ENCODE results near the gene ZNF236.

ZNF236 gene

DNA sequence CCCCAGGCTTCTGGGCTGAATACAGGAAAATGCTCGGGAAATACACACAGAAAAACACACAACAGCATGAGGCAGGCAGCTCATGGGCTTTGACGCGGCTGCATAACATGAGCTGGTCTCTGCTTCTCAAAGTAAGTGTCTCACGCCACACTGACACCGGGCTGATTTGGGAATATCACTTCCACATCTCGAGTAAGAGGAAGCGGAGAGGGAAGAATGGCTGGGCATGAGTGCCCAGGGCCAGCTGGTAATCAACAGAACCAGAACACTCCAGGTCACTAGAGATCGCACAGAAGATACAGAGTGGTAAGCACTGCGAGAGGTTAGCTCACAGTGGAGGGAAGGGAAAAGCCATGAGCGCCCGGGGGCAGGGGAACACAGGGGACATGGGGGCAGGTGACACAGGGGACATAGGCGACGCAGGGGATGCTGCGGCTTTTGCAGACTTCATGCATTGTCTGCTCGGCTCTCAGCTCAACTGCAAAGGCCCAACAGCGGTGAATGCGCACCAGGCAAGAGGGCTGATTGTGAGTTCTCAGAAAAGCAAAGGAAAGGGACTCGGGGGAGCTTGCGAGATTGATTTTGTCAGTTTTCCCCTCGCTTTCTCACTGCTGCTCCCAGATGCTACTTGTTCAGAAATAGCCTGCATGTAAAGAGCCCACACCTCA lies 168.8 kb downstream of the ZNF236 start:
- no peaks in the 10 kb centered on the region for H3K36me3 ChIP-seq (ENCODE audit: insufficient read depth, insufficient read length, low read length)
- TF ChIP-seq SUZ12 (IDR thresholded peaks at IDR 0.05; ENCODE audit: extremely low read depth, insufficient read depth, insufficient read length) (no peak), ZNF274 (IDR thresholded peaks at IDR 0.05; ENCODE audit: low read depth, low read length) (no peak), YY1 (IDR thresholded peaks at IDR 0.05; ENCODE audit: insufficient read depth, insufficient read length) (no peak)
- H3K4me3 ChIP-seq (ENCODE audit: insufficient read length, low read depth), result no peak overlapping the region
- no peaks in the 10 kb centered on the region for H3K27me3 ChIP-seq (ENCODE audit: insufficient read depth, insufficient read length)
- DNase-seq (ENCODE audit: low read depth, low spot score), result no peak
- H3K9me3 ChIP-seq (ENCODE audit: insufficient read depth, low read length), result no peaks in the 10 kb centered on the region
- H3K9ac ChIP-seq (ENCODE audit: insufficient read length, low read depth), result no peak overlapping the region
- H3K4me1 ChIP-seq (ENCODE audit: insufficient read depth, insufficient read length), result peaks cover 2% of the 10 kb centered on the region

DNA sequence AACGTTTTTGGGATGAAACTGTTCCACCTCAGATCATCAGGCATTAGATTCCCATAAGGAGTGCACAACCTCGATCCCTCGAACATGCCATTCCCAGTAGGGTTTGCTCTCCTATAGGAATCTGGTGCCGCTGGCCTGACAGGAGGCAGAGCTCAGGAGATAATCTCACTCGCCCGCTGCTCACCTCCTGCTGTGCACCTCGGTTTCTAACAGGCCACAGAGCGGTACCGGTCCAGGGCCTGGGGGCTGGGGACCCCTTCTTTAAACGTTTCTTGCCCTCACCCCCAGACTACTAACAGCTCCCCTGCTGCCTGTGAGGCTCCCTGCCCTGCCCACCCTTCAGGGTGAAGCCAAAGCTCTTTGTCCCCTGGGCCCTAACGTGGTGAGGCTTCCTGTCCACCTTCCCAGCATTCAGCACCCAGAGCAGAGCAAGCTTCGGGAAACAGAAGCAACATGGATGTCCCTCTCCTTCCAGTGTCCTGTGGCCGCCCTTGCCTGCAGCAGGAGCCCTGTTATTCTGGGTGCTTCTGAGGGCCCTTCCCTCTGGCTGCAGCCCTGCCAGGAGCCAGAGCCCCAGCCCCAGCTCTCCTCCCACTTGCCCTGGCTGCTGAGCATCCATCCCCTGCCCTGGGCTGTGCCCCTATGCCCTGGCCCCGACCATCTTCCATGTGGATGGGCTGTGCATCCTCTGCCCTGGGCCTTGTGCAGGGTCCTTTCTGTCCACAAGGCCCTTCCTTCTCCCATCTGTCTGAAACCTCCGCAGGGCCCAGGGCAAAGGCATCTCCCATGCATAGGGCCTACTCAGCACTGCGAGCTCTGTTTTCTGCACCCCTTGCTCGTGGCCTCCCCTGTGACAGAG lies 170.1 kb downstream of the ZNF236 start:
- H3K27me3 ChIP-seq (ENCODE audit: insufficient read depth, insufficient read length), result no peaks in the 10 kb centered on the region
- H3K4me3 ChIP-seq (ENCODE audit: insufficient read length, low read depth), result no peak overlapping the region
- DNase-seq (ENCODE audit: low read depth, low spot score), result no peak

DNA sequence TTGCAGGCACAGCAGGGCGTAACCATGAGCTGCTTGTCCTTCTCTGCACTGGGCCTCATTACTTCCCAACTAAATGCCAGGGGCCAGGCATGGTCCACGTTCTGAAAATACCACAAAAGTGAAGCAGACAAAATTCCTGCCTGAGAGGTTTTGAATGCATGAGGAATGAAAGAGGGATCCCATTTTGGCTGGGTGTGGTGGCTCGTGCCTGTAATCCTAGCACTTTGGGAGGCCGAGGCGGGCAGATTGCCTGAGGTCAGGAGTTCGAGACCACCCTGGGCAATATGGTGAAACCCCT lies 170.7 kb downstream of the ZNF236 start:
- peaks cover 2% of the 10 kb centered on the region for H3K4me1 ChIP-seq (ENCODE audit: insufficient read depth, insufficient read length)
- TF ChIP-seq SUZ12 (IDR thresholded peaks at IDR 0.05; ENCODE audit: extremely low read depth, insufficient read depth, insufficient read length), result no peak
- no peak for TF ChIP-seq YY1 (IDR thresholded peaks at IDR 0.05; ENCODE audit: insufficient read depth, insufficient read length)
- TF ChIP-seq ZNF274 (IDR thresholded peaks at IDR 0.05; ENCODE audit: low read depth, low read length), result no peak
- H3K9ac ChIP-seq (ENCODE audit: insufficient read length, low read depth), result no peak overlapping the region
- no peak for DNase-seq (ENCODE audit: low read depth, low spot score)
- no peaks in the 10 kb centered on the region for H3K27me3 ChIP-seq (ENCODE audit: insufficient read depth, insufficient read length)
- no peak overlapping the region for H3K4me3 ChIP-seq (ENCODE audit: insufficient read length, low read depth)
- no peaks in the 10 kb centered on the region for H3K36me3 ChIP-seq (ENCODE audit: insufficient read depth, insufficient read length, low read length)
- no peaks in the 10 kb centered on the region for H3K9me3 ChIP-seq (ENCODE audit: insufficient read depth, low read length)

More for the DNA sequence above, 170.1 kb downstream of the ZNF236 start:
- no peak for TF ChIP-seq ZNF274 (IDR thresholded peaks at IDR 0.05; ENCODE audit: low read depth, low read length)
- no peak for TF ChIP-seq SUZ12 (IDR thresholded peaks at IDR 0.05; ENCODE audit: extremely low read depth, insufficient read depth, insufficient read length)
- no peak for TF ChIP-seq YY1 (IDR thresholded peaks at IDR 0.05; ENCODE audit: insufficient read depth, insufficient read length)
- Histone ChIP-seq H3K9me3 (ENCODE audit: insufficient read depth, low read length) (no peaks in the 10 kb centered on the region), H3K4me1 (ENCODE audit: insufficient read depth, insufficient read length) (peaks cover 2% of the 10 kb centered on the region), H3K9ac (ENCODE audit: insufficient read length, low read depth) (no peak overlapping the region), H3K36me3 (ENCODE audit: insufficient read depth, insufficient read length, low read length) (no peaks in the 10 kb centered on the region)

DNA sequence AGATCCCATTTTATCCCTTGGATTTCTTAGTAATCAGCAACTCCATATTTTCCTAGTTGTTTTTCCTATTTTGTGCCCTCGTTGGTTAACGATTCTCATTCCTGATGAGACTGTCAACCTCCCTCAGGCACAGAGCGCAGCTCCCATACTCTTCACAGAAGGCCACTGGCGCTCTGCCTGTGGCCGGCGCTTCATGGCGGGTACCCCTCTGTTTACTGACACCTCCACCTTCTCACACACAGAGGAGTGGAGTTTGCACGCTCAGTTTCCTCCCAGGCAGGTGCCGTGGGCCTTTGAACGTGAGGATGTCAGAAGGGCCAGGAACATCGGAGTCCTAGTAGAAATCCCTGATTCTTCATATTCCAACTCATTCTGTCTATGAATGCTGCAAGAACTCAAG lies 171.2 kb downstream of the ZNF236 start:
- no peak overlapping the region for H3K9ac ChIP-seq (ENCODE audit: insufficient read length, low read depth)
- no peak overlapping the region for H3K4me3 ChIP-seq (ENCODE audit: insufficient read length, low read depth)
- TF ChIP-seq YY1 (IDR thresholded peaks at IDR 0.05; ENCODE audit: insufficient read depth, insufficient read length), result no peak
- TF ChIP-seq SUZ12 (IDR thresholded peaks at IDR 0.05; ENCODE audit: extremely low read depth, insufficient read depth, insufficient read length), result no peak
- no peak for TF ChIP-seq ZNF274 (IDR thresholded peaks at IDR 0.05; ENCODE audit: low read depth, low read length)
- H3K4me1 ChIP-seq (ENCODE audit: insufficient read depth, insufficient read length), result peaks cover 2% of the 10 kb centered on the region
- H3K27me3 ChIP-seq (ENCODE audit: insufficient read depth, insufficient read length), result no peaks in the 10 kb centered on the region
- H3K36me3 ChIP-seq (ENCODE audit: insufficient read depth, insufficient read length, low read length), result no peaks in the 10 kb centered on the region
- DNase-seq (ENCODE audit: low read depth, low spot score), result no peak
- H3K9me3 ChIP-seq (ENCODE audit: insufficient read depth, low read length), result no peaks in the 10 kb centered on the region

DNA sequence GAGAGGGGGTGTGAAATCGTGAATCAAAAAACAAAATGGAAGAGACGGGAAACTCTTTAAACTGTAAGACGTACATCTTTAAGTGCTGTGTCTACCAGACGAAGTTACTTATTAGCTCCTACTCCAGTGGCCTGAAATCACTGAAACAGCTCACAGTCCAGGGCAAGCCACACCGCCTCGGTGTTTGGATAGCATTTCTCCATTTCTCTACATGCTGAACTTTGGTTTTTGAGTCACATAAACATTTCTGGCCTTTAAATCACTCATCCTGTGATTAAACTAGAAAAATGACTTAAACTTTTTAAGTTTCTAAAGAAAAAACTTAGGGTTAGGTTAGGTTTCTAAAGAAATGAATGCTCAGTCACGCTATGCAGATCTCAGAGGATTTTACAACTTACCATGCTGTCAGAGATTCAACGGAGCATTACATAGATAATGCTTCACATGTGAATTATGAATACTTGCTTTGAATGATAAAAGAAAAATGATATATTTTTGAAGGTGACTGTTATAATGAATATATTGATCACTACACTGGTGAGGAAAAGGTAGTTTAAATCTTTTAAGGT lies 171.8 kb downstream of the ZNF236 start:
- H3K4me3 ChIP-seq (ENCODE audit: insufficient read length, low read depth), result no peak overlapping the region
- no peaks in the 10 kb centered on the region for H3K9me3 ChIP-seq (ENCODE audit: insufficient read depth, low read length)
- H3K9ac ChIP-seq (ENCODE audit: insufficient read length, low read depth), result no peak overlapping the region
- no peaks in the 10 kb centered on the region for H3K27me3 ChIP-seq (ENCODE audit: insufficient read depth, insufficient read length)
- peaks cover 2% of the 10 kb centered on the region for H3K4me1 ChIP-seq (ENCODE audit: insufficient read depth, insufficient read length)
- no peak for DNase-seq (ENCODE audit: low read depth, low spot score)
- TF ChIP-seq SUZ12 (IDR thresholded peaks at IDR 0.05; ENCODE audit: extremely low read depth, insufficient read depth, insufficient read length), result no peak
- TF ChIP-seq YY1 (IDR thresholded peaks at IDR 0.05; ENCODE audit: insufficient read depth, insufficient read length), result no peak
- TF ChIP-seq ZNF274 (IDR thresholded peaks at IDR 0.05; ENCODE audit: low read depth, low read length), result no peak
- H3K36me3 ChIP-seq (ENCODE audit: insufficient read depth, insufficient read length, low read length), result no peaks in the 10 kb centered on the region

DNA sequence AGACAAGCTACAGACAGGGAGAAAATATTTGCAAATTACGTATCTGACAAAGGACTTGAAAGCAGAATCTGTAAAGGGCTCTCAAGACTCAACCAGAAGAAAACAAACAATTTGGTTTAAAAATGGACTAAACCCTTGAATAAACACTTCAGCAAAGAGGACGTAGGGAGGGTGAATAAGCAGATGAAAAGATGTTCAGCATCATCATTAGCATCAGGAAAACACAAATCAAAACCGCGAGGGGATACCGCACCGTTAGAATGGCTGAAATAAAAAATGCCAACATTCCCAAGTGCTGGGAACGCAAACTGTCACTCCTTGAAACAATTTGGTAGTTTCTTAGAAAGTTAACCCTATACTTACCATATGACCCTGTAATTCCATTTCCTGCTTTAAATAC lies 173.5 kb downstream of the ZNF236 start:
- Histone ChIP-seq H3K4me3 (ENCODE audit: insufficient read length, low read depth) (no peak overlapping the region), H3K9me3 (ENCODE audit: insufficient read depth, low read length) (no peaks in the 10 kb centered on the region), H3K9ac (ENCODE audit: insufficient read length, low read depth) (no peak overlapping the region), H3K36me3 (ENCODE audit: insufficient read depth, insufficient read length, low read length) (no peaks in the 10 kb centered on the region), H3K4me1 (ENCODE audit: insufficient read depth, insufficient read length) (peaks cover 2% of the 10 kb centered on the region), H3K27me3 (ENCODE audit: insufficient read depth, insufficient read length) (no peaks in the 10 kb centered on the region)
- TF ChIP-seq SUZ12 (IDR thresholded peaks at IDR 0.05; ENCODE audit: extremely low read depth, insufficient read depth, insufficient read length) (no peak), ZNF274 (IDR thresholded peaks at IDR 0.05; ENCODE audit: low read depth, low read length) (no peak), YY1 (IDR thresholded peaks at IDR 0.05; ENCODE audit: insufficient read depth, insufficient read length) (no peak)
- no peak for DNase-seq (ENCODE audit: low read depth, low spot score)

DNA sequence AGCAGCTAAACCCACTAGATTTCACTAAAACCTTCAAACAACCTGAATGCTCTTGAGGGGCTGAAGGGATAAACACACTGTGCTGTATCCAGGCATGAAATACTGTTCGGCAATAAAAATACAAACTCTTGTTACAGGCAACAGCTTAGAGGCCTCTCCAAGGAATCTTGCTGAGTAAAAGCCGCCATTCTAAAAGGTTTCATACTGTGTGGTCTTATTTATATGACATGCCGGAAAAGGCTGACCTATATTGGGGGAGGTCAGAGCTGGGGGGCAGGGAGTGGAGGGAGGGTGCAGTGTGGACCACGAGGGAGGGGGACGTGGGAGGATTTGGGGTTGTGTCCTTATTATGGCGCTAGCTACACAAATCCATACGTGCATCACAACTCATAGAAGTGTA lies 174.1 kb downstream of the ZNF236 start:
- Histone ChIP-seq H3K36me3 (ENCODE audit: insufficient read depth, insufficient read length, low read length) (no peaks in the 10 kb centered on the region), H3K27me3 (ENCODE audit: insufficient read depth, insufficient read length) (no peaks in the 10 kb centered on the region), H3K4me3 (ENCODE audit: insufficient read length, low read depth) (no peak overlapping the region), H3K4me1 (ENCODE audit: insufficient read depth, insufficient read length) (peaks cover 2% of the 10 kb centered on the region), H3K9me3 (ENCODE audit: insufficient read depth, low read length) (no peaks in the 10 kb centered on the region), H3K9ac (ENCODE audit: insufficient read length, low read depth) (no peak overlapping the region)
- TF ChIP-seq SUZ12 (IDR thresholded peaks at IDR 0.05; ENCODE audit: extremely low read depth, insufficient read depth, insufficient read length), result no peak
- TF ChIP-seq ZNF274 (IDR thresholded peaks at IDR 0.05; ENCODE audit: low read depth, low read length), result no peak
- TF ChIP-seq YY1 (IDR thresholded peaks at IDR 0.05; ENCODE audit: insufficient read depth, insufficient read length), result no peak
- no peak for DNase-seq (ENCODE audit: low read depth, low spot score)

Data from NT2/D1 (cell line).